NCI-H128 (cell line): ENCODE results near the gene FNDC11.
"Not testable (repeated sequence)": the region's sequence is repeated elsewhere in the genome, so short reads cannot be mapped to it uniquely, and the experiment has no call there.

Source experiments
- DNase-seq: peaks from one replicate; lab custom pipeline; 2025; ENCODE audit not compliant: unreplicated experiment; lab: John Stamatoyannopoulos, UW

FNDC11 gene

DNA sequence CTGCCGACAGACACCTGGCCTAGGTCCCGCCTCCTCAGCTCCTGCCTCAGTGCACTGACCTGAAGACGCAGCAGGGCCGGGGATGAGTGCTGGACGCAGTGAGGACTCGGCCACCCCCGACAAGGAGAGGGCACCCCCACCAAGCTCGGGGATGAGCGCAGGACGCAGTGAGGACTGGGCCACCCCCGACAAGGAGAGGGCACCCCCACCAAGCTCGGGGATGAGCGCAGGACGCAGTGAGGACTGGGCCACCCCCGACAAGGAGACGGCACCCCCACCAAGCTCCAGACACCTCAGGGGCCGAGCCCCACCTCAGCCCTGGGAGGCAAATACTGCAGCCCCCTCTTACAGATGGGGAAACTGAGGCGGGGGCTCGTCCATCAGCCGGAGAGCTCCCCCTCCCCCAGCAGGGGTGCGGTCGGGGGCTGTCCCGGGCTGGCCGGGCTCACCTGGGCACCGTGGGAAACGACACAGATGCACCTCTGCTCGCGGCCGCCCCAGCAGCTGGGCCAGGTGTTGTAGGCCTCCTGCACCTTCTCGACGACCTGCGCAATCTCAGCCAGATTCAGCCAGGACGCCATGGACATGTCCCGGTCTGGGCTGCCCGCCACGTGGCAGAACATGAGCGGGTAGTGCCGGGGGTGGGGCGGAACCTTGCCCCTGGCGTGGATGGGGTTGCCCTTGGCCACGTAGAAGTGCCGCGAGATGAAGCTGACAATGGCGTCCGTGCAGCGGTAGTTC lies 12.6 kb downstream of the FNDC11 start:
- DNase-seq = no peak

DNA sequence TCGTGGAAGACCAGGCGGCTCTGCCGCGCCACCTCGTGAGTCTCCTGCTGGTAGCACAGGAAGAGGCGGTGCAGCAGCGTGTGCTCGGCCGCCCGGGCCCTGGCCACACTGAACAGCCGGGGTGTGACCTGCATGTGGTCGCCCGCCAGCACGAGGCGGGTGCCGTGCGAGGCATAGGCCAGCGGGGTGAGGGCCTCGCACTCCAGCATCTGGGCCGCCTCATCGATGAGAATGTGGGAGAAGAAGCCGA lies 13.1 kb downstream of the FNDC11 start:
- no peak for DNase-seq

DNA sequence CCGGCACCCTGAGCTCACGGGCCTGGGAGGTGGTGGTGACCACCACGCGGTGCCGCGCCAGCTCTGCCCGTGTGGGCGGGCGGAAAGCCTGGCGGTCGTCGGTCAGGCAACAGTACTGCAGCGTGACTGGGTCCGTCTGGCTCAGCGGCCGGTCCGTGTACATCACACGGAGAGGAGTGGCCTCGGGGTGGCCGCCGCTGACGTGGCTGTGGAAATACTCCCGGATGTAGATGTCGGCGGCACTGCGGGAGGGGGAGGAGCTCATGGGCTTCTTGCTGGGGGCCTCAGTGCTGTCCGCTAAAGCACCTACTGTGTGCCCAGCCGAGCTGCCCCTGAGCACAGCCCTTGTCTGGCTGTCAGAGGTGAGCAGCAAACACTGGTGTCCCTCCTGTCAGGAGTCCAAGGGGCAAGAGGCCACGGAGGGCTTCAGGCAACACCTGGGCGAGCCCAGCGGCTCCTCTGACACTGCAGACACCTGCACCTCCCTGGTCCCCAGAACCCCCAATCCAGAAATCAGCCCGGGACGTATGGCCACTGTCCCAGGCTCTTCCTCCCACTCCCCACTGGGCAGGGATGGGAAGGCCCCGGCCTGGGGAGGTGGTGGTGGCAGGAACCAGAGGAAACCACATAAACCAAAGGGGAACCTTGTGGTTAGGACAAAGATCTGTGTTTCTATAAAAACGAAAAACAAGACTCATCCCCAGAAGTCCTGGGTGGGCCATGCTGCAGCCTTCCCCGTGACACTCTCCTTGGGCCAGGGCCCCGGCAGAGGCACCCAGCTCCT lies 13.6 kb downstream of the FNDC11 start:
- DNase-seq = no peak

DNA sequence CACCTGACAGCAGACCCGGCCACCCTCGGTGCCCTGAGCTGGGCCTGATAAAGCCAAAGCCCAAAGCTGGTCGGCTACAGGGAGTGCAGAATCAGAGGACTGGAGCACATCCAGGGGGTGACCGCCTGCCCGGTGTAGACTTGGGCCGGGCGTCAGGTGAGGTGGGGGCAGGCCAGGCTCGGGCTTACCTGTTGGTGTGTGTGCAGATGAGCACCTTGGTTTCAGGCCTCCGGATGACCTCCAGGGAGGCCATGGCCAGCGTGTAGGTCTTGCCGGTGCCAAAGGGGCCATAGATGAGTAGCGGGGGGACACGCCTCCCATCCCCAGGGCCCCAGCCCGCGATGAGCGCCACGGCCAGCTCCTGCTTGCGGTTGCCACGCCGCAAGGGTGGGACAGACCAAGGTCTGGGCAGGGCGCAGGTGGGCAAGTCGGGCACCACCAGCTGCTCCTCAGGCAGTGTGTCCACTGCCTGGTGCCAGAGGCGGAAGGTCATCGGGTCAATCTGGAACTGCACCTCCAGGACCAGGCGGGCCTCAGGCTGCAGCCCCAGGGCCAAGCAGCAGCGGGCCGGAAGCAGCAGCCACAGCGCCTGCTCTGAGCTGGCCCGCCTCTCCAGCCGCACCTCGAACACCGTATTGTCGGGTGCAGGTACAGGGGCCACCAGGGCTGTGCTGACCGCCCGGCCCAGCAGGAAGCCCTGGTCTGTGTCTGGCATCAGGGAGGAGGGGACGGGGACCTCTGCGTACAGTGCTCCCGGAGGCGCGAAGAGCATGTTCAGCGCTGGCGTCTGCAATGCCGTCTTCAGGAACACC lies 14.4 kb downstream of the FNDC11 start:
- DNase-seq = no peak

- no peak for DNase-seq
Measured at GRCh38 chr20:63568986-63569949, 15.3 kb downstream of the FNDC11 start.

GRCh38 chr20:63570281-63571086 lies 16.5 kb downstream of the FNDC11 start:
- no peak for DNase-seq

DNA sequence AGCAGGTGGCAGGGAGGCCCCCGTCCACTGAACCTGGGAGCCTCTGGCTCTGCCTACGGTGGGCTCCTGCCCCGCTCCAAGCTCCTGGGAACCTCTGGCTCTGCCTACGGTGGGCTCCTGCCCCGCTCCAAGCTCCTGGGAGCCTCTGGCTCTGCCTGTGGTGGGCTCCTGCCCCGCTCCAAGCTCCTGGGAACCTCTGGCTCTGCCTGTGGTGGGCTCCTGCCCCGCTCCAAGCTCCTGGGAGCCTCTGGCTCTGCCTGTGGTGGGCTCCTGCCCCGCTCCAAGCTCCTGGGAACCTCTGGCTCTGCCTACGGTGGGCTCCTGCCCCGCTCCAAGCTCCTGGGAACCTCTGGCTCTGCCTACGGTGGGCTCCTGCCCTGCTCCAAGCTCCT lies 17.1 kb downstream of the FNDC11 start:
- DNase-seq = not testable (repeated sequence)

DNA sequence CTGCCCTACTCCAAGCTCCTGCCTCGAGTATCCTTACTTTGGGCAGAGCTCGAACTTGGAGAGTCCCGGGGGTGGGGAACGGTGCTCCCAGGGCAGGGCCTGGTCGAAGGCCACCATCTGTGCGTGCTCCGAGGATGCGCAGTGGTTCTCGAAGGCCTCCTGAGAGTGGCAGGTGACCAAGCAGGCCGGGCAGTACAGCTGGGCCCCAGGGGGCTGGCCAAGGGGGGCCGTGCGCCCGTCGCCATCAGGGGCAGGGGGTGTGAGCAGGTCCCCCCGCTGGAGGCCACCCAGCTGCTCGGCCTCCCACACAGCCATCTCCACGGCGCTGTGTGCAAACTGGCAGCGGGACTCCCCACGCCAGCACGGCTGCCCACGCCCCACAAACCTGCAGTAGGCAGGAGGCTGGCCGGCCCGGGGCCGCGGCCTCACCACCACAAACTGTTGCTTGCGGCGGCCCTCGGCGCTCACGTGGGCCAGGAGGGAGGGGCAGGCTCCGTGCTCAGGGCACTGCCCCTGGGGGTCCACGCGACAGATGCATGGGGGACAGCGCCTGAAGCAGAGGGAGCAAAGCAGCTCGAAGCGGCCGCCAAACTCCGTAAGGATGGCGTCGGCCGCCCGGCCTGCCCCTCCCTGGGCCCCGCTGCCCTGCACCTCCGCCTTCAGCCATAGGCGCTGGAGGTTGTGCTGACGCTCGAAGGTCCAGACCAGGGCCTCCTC lies 18.3 kb downstream of the FNDC11 start:
- no peak for DNase-seq

- DNase-seq = no peak
Measured at GRCh38 chr20:63572788-63573646, 19.1 kb downstream of the FNDC11 start.

GRCh38 chr20:63573647-63574131 lies 19.7 kb downstream of the FNDC11 start:
- DNase-seq = no peak

DNA sequence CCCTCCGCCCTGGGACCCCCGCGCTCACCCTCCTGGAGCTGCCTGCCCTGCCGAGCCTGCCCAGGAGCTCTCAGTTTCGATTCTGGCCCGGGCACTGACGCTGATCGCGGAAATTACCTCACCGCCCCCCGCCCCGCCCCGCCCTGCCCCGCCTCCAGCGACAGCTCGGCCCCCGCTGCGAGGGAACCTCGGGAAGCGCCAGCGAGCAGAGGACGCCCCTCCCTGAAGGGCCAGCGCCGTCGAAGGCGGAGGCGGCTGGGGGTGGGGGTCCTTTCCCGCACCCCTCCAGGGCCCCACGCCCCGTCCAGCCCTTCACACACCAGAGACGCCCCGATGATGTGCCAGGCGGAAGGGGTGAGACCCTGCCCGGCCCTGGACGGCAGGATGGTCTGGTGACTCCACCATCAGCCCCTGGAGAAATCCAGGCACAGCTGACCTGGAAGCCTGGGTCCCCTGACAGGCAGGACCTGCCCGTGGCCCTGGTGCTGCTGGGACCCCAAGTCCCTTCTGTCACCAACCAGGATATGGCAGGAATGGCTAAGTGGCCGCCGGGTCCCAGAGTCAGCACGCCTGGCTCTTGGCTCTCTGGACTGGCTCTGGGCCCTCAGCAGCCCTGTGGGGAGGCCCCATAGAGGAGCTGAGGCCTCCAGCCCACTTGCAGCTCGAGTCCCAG lies 20.3 kb downstream of the FNDC11 start, which contains the start of gene HELZ2:
HELZ2 (minus strand) TSS at position 84 of the 673 bp plus-strand sequence. CDS start 1,854 bp downstream, outside the sequence.
- peak; percentile 45 for DNase-seq

GRCh38 chr20:63574829-63575743 lies 21.1 kb downstream of the FNDC11 start:
- no peak for DNase-seq

DNA sequence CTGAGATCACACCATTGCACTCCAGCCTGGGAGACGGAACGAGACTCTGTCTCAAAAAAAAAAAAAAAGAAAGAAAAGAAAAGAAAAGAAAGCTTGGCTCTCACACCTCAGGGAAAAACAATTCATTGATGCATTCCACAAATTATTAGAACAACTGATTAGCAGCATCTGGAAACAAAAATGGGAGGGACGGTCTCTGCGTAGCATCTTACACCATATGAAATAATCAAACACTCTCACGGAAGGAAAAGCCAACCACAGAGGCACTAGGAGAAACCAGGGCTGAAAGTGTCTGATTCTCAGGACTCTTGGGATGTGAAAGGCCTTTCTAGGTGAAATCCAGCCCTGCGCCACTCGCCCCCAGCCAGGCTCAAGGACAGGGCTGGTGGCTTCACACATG lies 22.4 kb downstream of the FNDC11 start:
- DNase-seq = no peak

DNA sequence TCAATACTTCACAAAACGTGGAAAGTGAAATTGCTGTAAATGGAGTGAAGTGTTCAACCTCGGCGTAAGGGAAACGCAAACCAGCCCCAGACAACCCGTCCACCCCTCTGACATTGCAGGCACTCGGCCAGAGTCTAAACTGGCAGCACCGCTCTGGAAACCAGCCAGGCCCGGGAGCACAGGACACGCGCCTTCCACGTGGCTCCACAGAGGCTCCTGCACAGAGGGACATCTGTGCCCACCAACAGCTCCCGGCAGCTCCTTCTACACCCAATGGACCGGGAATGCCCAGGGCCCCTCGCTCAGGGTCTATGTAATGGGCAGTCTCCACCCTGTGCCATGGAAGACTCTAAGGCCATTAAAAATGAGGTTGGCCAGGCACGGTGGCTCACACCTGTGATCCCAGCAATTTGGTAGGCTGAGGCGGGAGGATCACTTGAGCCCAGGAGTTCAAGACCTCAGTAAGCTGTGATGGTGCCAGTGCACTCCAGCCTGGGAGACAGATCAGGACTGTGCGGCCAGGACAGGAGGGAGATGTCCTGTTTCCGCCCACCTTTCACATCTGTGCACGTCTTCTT lies 23.4 kb downstream of the FNDC11 start:
- DNase-seq = no peak

DNA sequence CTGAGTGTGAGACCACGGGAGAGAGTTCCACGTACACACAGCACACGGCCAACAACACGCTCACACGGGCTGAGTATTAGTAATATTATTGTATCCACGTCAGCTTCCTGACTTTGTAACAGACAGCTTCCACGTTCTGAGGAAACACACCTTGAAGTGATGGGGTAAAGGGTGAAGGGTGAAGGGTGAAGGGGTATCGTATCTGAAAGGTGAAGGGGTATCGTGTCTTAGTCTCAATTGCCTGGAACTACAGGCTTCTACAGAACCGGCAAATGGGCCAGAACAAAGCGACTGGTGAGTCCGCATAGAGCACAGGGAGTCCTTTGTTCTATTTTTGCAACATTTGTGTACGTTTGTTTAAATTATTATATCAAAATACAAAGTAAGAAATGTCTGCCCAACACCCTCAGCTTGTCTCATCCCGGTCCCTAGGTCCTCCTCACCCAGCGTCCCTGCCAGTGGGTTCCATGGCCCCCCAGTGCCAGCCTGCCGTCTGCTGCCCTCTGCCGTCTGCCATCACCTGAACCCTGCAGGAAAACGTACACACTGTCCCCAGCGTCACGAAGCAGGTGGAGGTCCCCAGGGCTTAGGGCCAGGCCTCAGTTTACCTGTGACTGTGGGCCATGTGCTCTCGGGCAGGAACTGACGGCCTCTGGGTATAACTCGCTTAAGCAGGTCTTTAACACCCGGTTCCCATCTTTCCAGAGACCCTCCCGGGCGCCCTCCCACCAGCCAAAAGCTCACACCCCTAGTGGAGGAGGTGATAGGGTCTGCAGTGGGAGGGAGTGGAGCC lies 24.5 kb downstream of the FNDC11 start:
- no peak for DNase-seq
